ENCODE results near the gene GPR32.

DNA sequence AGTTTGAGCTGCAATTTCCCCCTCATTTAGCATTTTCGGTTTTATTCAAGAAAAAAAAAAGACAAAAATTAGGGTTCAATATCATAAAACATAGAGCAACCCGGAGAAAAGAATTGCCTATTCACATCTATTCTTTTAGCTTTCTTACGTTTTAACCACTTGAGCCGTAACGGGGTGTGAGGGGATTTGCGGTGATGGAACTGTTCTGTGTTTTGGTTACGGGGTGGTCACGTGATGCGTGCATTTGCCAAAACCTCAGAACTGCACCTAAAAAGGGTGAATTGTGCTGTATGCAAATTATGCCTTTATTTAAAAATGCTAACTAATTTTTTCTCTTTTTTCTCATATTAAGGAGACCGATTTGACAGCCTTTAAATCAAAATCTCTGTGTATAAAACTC is 25.0 kb upstream of the GPR32 start:
- TF ChIP-seq, protein P1, sequence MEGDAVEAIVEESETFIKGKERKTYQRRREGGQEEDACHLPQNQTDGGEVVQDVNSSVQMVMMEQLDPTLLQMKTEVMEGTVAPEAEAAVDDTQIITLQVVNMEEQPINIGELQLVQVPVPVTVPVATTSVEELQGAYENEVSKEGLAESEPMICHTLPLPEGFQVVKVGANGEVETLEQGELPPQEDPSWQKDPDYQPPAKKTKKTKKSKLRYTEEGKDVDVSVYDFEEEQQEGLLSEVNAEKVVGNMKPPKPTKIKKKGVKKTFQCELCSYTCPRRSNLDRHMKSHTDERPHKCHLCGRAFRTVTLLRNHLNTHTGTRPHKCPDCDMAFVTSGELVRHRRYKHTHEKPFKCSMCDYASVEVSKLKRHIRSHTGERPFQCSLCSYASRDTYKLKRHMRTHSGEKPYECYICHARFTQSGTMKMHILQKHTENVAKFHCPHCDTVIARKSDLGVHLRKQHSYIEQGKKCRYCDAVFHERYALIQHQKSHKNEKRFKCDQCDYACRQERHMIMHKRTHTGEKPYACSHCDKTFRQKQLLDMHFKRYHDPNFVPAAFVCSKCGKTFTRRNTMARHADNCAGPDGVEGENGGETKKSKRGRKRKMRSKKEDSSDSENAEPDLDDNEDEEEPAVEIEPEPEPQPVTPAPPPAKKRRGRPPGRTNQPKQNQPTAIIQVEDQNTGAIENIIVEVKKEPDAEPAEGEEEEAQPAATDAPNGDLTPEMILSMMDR (IDR thresholded peaks at IDR 0.05; ENCODE audit: control extremely low read depth in 1 of 3, insufficient read depth in 1 of 3, low read depth in 1 of 3, low read length in 3 of 3): no peak
- TF ChIP-seq SIX5 (IDR thresholded peaks at IDR 0.05; ENCODE audit: low read depth, low read length): no peak
